Measurements from ENCODE around the gene ADSL. TPM values are rescaled to one million over a fixed set of nuclear protein-coding genes. Genes with fewer than 3 reads are reported as not detected.

Gene ADSL
- total and polyA plus RNA-seq, 5 donors: 31.7 to 51.0 (median 39.1) TPM

Other genes with a start within 250 kb of the ADSL start
- 10 to 100 TPM; 38.1 to 50.6 (median 39.8) TPM for gene TNRC6B, start 168.6 kb upstream of the ADSL start, total RNA-seq
- gene TNRC6B, start 168.6 kb upstream of the ADSL start, polyA plus RNA-seq: 14.4 TPM
- gene SGSM3, start 24.1 kb downstream of the ADSL start, total RNA-seq: 10 to 100 TPM; 40.0 to 51.5 (median 46.6) TPM
- 56.4 TPM for gene SGSM3, start 24.1 kb downstream of the ADSL start, polyA plus RNA-seq

Measured in right cardiac atrium (tissue), 5 donors.